ENCODE data around the gene NOD2.

NOD2 gene

GRCh38 chr16:50742576-50743200, 49.3 kb downstream of the NOD2 start:
- DNase-seq (ENCODE audit: low spot score) = peak; percentile 68

GRCh38 chr16:50743581-50744225, 50.3 kb downstream of the NOD2 start:
- no peak for DNase-seq (ENCODE audit: low spot score)

- peak; percentile 65 for DNase-seq (ENCODE audit: low spot score)
Measured at GRCh38 chr16:50744881-50745280, 51.5 kb downstream of the NOD2 start.

GRCh38 chr16:50745940-50746339, 52.5 kb downstream of the NOD2 start:
- no peak for DNase-seq (ENCODE audit: low spot score)

GRCh38 chr16:50747207-50747956, 54.0 kb downstream of the NOD2 start:
- DNase-seq (ENCODE audit: low spot score) = peak; percentile 40

- DNase-seq (ENCODE audit: low spot score) = no peak
Measured at GRCh38 chr16:50751528-50751927, 58.1 kb downstream of the NOD2 start.

GRCh38 chr16:50752471-50753235, 59.2 kb downstream of the NOD2 start:
- no peak for DNase-seq (ENCODE audit: low spot score)

- DNase-seq (ENCODE audit: low spot score) = no peak
Measured at GRCh38 chr16:50756473-50756872, 63.1 kb downstream of the NOD2 start.

- no peak for DNase-seq (ENCODE audit: low spot score)
Measured at GRCh38 chr16:50761267-50761666, 67.9 kb downstream of the NOD2 start.

GRCh38 chr16:50762241-50762640, 68.8 kb downstream of the NOD2 start:
- DNase-seq (ENCODE audit: low spot score) = no peak

GRCh38 chr16:50763211-50763610, 69.8 kb downstream of the NOD2 start:
- no peak for DNase-seq (ENCODE audit: low spot score)

GRCh38 chr16:50765260-50765659, 71.9 kb downstream of the NOD2 start:
- no peak for DNase-seq (ENCODE audit: low spot score)

- DNase-seq (ENCODE audit: low spot score) = no peak
Measured at GRCh38 chr16:50765861-50766260, 72.5 kb downstream of the NOD2 start.

GRCh38 chr16:50767197-50767596, 73.8 kb downstream of the NOD2 start:
- DNase-seq (ENCODE audit: low spot score) = no peak

- peak; percentile 33 for DNase-seq (ENCODE audit: low spot score)
Measured at GRCh38 chr16:50771366-50771765, 78.0 kb downstream of the NOD2 start.

- DNase-seq (ENCODE audit: low spot score) = no peak
Measured at GRCh38 chr16:50774405-50774804, 81.0 kb downstream of the NOD2 start.

GRCh38 chr16:50774960-50775359, 81.6 kb downstream of the NOD2 start:
- DNase-seq (ENCODE audit: low spot score) = no peak

- no peak for DNase-seq (ENCODE audit: low spot score)
Measured at GRCh38 chr16:50776037-50776436, 82.6 kb downstream of the NOD2 start.

- DNase-seq (ENCODE audit: low spot score) = no peak
Measured at GRCh38 chr16:50778284-50779163, 85.1 kb downstream of the NOD2 start.

GRCh38 chr16:50781043-50781442, 87.6 kb downstream of the NOD2 start:
- peak; percentile 22 for DNase-seq (ENCODE audit: low spot score)

- no peak for DNase-seq (ENCODE audit: low spot score)
Measured at GRCh38 chr16:50781518-50781917, 88.1 kb downstream of the NOD2 start.
